SIG-M5 treated with dmso at 0.1 percent for 504 hours (cell line): ENCODE results near the gene TNFAIP3.
A peak's percentile ranks its signal among the peaks of the same experiment; 100 is the strongest.

Source experiments
- DNase-seq: peaks from one replicate; lab custom pipeline; 2025; ENCODE audit not compliant: unreplicated experiment; lab: John Stamatoyannopoulos, UW

Gene TNFAIP3

DNA sequence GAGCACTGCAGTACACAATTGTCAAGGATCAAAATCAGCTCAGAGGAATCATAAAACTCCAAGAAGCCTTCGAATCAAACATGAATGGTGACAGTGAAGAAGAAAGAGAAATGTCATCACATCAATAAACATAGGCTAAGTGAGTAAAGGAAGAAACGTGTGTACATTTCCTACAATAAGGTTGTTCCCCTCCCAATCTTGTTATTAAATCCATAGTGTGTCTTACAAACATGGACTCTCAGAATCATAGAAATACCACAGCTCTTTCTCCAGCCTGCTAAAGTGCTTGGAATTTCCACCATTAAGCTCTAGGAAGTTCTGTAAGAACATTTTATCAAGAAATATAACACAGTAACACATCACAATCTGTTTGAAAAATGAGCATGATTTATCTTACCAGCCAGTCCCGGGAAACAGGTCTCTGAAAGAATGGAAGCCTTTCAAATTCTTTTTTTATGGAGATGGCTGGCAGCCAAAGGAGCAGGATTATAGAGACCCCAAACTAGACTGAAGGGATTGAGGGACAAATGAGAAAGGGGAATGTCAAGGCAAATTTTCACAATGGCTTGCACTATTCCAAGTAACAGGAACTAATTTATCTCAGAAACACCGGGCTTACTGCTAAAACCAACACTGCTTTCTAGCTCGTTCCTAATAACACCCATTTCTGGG, 4.5 kb upstream of the TNFAIP3 start:
- DNase-seq = no peak

DNA sequence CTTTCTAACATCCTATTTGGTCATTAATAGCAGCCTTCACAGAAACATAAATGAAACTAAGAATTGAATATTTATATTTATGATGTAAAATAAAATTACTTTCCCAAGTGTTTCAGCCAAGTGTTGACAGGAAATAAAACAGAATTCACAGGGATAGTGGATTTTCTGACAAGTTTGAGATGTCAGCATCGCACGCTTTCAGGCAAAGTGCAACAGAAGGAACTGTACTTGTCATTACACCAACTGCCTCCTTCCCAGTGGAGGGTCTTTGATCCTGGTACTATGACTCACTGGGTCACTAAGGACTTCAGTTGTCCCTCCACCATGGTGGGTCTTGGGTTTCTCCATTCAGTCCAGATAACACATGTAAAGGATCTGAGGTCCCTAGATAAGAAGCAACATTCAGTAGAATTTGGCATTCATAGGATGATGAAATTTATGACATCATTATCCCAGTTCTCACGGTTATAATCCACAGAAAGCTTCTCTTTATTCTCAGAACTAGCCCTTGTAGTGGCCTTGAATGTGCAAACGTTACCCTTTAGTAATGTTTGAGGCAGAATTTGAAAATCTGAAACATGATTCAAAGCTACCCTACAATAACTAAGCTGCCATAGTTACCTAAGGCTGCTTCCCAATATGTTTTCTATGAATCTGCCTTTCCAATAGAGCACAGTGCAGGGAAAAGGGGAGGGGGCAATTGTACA, 3.8 kb upstream of the TNFAIP3 start:
- no peak for DNase-seq

DNA sequence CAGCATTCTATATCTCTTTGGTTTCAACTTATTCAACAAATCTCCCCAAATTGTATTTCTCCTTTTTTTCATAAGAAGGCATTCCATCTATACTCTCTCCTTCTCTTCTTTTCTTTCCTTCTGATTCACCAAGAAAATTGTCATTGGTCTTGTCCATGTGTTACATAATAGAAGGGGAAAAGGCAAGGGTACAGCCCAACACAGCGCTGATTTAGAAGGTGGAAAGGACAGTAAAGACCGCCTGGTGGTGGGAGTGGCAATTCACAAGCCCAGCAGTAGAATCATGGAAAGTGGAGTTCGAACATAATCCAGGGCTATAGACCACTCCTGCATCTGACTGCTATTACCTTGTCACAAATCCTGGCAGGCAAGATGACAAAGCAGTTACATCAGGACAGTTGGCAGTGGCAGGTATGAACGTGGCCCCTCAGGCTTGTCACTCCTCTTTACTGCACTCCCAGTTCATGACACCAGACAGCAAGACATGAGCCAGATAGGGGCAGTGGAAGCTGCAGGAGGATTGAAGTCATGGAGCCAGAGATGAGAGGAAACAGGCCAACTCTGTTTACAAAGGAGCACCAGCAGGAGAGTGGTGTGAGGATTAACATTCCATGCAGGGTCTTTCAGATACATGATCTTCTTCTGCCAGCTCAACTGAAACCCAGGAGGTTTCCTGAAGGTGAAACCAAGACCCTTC, 2.1 kb upstream of the TNFAIP3 start:
- no peak for DNase-seq

DNA sequence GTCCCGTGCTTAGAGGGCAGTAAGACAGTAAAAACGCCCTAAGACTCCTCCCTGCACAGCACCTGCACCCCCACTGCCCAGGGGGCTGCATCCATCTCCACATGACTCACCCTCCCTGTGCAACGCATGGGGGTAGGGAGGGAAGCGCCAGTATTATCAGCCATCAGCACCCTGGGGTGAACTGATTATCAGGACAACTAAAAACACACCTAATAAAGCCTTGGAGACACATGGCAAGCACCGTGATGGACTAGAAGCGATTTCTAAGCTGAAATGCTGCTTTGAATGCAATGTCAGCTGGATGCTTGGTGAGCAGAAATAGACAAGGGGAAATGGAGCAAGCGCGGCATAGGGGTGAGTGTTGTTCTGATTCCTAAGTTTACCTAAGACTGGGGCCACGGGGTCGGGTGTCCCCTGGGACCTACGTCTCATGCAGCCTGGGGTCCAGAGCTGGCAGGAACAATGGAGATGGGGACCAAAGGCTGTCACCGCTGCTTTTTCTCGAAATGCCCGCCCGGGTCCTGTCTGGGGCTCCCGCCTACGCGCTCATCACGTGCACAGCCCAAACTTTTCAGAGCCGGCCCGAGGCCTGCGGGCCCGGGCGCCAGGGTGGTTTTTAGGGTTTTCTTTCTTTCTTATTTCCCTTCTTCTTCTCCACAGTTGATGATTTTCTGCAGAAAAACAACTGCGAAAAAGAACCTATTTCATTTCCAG, 702 bp upstream of the TNFAIP3 start:
- peak; percentile 60 for DNase-seq

DNA sequence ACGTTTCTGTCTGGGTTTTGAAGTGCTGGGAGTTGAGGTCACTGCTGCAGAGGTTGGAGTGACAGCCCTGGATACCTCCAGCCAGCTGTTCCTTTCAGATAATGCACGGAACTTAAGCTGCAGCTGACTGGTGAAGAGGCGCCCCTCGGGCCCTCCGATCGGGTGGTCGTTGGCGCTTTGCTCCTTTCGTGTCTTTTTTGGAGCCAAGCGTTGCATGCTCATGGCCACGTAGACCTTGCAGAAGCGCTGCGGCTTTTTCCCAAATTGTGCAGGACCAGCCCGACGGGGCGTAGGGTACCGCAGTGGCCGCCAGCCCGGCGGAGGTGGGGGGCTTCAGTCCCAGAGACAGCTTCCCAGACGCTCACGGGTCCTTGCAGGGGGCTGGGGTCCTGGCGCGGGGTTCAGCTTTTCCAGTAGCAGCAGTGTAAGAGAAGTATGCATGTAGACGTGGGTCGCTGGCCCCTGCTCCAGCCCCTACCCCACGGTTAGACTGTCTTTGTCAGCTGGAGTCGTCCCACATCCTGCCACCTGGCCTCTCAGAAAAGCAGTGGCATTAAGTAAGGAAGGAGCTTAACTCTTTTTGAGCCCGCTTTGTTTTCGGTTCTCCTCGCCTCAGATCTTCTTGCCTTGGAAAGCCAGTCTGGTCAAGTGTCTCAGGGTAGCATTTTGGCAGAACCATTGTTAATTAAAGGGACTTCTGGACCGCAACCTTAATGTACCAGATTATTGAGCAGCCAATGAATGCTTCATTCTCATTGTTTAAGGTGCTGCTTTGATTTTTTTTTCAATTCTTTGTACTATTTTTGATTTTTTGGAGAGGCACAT, 838 bp downstream of the TNFAIP3 start:
- peak; percentile 27 for DNase-seq

DNA sequence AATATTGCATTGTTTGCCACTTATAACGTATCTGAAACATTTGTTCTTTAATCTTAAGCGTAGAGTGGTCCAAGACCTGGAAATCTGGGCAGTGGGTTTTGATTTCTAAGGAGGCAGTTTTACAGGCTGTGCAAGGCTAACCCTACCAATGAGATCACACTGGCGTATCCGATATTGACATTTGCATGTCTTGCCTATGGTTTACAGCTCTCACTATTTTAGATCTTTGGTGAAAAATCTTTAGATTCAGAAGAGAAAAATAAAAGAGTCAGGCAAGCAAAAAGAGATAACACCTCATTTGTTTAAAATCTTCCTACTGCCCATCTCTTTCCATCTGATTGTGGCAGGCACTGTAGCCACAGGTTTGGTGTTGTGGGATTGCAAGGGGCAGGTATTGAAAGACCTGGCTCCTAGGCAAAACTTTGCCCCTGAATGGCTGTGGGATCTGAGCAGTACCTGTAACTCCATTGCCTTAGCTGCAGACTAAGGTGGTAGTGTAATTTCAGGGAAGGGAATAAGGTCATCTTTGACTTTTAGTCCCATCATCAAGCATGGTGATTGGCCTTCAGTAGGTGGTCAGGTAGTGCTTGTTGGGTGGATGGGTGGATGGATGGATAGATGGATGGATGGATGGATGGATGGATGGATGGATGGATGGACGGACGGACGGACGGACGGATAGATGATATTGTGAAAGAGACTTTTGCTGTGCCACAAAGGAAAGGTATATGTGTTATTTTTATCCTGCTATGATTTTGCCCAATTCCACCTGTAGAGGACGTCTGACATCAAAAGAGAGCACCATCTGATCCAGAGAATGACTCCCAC, 1.9 kb downstream of the TNFAIP3 start:
- DNase-seq = no peak

DNA sequence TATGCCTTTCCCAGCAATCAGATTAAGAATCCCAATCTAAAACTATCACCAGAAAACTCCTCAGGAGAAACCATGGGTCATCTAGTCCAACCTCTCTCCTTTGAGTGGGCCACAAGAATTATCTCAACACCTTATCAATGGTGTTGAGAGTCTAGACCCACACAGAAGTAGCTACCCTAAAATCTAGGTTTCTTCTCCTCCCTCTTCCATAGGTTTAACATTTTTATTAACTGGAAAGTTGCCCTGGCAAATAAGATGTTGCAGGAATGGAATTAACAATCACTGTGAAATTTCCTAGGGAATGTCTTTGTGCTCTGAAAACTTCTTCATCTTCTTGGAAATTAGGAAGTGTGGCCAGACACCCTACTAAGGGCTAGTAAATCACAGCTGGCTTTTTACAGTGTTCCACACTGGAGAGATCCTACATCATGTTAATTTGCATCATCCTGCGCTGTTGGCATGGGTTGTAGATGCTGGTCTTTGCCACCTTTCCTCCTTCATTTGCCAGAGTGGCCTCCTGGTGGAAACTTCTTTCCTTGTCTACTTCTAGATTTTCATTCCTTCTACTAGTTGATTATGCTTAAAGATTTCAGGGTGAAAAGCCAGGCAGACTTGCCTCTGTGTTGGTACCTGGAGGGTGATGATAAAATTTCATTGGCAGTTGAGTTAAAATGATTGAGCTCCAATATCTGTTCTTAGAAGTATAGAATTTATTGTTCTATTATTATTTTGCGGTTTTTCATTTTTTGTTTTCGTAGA, 2.7 kb downstream of the TNFAIP3 start:
- DNase-seq = no peak

DNA sequence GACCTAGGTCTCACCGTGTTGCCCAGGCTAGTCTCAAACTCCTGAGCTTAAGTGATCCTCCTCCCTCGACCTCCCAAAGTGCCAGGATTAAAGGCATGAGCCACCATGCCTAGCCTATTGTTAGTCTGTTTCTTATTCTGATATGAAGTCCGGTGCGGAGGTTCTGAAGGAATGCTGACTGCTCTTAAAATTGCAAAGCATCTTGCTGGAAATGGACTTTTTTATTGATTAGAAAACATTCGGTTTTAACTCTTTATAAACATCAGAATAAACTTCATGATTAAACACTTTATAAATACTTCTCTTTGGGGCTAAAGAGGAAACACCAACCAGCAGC, 3.2 kb downstream of the TNFAIP3 start:
- DNase-seq = no peak

DNA sequence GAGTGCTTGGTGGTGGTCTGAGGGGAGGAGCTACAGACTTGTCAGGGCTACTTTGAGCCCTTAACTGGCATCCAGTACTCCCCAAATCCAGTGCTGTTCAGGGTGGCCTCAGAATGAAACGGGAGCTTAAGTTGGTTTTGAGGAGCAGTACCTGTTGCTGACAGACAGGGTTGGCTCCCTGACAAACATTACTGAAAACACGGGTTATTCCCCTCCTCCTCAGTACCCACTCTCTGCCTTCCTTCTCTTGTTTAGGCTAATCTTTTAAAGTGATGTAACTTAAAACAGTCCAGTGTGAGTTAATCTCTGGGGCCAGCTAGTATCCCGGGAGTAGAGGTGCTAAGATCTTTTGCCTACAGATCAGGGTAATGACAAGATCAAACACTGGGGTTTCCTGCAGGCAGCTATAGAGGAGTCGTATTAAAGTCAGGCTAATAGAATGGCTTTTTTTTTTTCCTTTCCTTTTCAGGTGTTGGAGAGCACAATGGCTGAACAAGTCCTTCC, 3.7 kb downstream of the TNFAIP3 start:
- peak; percentile 30 for DNase-seq

DNA sequence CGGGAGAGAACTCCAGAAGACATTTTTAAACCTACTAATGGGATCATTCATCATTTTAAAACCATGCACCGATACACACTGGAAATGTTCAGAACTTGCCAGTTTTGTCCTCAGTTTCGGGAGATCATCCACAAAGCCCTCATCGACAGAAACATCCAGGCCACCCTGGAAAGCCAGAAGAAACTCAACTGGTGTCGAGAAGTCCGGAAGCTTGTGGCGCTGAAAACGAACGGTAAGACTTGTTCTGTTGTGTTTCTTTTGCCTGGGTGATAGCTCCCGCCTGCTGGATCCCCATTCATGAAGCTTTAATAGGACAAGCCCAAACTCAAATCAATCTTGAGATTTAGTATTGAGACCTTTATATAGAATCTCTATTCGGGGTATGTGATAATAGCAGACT, 4.2 kb downstream of the TNFAIP3 start:
- DNase-seq = no peak

DNA sequence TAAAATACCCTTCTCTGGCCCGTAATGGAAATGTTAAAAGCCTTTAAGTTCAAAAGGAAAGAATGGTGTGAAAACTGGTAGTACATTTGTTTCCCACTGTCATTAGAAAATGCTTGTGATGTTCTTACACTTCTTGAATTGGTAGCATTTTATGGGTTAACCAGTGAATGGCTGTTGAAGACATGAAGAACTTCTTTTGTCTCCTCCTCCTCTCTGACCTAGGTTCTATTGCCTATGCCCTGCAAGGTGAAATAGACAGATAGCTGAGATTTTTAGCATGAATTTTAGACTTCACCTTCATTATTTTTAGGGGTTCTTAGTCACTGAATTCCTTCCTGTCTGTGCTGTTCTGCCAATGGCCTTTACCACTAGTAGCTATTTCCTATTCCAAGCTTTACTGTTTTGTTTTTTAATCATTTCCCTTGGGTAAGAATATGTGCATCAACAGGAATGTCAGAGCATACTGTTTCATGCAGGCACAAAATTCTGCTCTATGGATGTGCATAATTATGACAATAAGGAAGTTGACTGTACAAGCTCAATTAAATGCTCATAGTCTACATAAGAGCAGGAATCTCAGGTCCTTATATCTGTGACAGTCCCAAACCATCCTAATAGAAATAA, 4.9 kb downstream of the TNFAIP3 start:
- DNase-seq = no peak

DNA sequence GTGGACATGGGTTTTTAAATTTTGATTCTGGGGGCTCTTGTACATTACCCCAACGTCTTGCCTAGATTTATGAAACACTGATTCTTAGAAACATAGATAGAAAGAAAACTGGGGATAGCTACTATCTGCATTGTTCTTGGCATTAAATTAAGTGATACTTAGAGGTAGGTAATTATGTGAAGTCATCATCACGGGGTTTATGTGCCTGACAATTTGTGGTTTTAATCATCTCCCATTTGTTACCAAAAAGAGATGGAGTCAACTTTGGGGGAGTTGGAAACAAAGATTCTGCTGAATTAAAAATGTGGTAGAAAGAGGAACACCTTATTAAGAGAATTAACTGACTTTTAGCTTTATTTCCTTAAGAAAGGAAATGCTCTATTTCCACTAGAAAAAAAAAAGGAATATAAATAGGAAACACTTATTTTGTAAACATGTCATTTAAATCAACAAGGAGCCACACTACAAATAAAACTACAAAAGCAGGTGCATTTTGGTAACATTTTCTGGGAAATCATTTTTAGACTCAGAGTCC, 5.6 kb downstream of the TNFAIP3 start:
- DNase-seq = no peak

DNA sequence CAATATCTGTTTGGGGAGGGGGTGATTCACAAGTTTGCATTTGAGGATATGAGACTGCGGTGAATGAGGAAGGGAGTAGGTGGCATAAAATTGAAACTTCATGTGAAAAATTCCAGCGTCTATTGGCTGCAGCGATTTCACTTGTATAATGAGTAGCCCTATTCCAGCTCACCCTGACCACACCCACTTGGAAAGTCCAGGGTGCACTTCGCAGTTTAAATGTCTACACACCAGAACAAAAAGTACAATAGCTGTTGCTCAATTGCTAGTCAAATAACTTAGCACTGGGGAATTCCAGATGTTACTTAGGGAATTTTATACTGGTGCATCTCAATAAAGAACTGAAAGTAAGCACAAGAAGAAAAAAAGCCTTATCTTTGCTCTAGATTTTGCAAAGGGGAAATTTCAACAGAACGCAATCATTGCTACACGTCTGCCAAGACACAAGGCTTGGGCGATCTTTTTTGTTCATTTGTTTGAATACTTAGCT, 6.3 kb downstream of the TNFAIP3 start:
- peak; percentile 93 for DNase-seq

DNA sequence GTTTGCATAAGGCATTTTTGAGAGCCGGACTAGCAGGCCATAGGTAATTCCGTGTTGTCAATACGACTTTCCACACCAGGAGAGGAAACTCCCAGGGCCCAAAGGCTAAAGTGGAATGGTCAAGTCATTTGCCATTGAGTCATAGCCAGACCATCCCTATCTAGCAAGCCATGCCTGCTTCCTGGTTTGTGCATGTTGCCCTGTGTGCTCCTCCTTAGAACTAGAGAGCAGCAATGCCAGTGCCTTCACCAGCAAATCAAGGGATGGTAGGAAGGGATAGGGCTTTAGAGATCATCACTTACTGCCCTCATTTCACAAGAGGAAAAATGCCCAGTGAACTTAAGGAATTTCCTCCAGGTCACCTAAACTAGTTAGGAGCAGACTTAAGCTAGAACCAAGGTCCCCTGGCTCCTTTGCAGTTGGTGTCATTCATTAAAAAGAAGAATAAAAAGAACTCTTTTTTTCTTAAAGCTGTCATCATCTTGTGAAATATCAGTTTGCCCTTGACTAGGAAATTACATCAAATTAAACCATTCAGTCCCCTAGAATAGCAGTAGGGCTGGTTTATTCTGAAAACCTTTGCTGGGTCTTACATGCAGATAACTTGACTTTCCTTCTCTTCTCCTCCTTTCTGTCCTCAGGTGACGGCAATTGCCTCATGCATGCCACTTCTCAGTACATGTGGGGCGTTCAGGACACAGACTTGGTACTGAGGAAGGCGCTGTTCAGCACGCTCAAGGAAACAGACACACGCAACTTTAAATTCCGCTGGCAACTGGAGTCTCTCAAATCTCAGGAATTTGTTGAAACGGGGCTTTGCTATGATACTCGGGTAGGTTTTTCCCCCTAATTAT, 7.4 kb downstream of the TNFAIP3 start:
- DNase-seq = no peak

DNA sequence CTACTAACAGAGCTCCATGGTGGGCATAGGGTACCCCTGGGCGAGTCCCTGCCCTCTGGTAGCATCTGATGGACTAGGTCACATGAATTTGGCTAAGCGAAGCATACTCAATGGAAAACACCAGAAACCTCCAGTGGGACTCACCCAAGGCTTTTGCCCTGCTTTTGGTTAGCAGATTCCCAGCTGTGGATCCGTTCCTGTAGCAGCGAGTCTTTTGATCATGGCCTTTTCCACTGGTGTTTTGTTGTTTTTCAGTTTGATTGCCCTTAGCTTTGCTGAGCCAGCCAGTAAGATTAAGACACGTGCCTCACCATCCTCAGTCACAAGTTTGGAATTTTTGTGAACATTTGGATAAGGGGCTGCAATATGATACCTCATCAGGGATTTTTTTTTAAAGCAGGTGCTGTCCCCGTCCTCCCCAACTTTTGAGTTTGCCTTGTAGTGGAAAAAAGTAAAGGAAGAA, 8.0 kb downstream of the TNFAIP3 start:
- no peak for DNase-seq

DNA sequence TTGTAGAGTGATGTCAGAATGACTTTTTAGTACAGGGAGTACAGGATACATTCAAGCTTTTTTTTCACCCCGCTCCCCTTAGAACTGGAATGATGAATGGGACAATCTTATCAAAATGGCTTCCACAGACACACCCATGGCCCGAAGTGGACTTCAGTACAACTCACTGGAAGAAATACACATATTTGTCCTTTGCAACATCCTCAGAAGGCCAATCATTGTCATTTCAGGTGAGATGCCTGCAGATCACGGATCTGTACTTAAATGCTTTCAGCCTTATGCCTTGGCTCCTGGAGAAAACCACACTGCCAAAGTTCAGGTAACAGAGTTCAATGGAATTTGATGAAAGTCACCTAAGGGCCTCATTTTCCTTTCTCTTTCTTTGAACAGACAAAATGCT, 8.5 kb downstream of the TNFAIP3 start:
- DNase-seq = no peak

DNA sequence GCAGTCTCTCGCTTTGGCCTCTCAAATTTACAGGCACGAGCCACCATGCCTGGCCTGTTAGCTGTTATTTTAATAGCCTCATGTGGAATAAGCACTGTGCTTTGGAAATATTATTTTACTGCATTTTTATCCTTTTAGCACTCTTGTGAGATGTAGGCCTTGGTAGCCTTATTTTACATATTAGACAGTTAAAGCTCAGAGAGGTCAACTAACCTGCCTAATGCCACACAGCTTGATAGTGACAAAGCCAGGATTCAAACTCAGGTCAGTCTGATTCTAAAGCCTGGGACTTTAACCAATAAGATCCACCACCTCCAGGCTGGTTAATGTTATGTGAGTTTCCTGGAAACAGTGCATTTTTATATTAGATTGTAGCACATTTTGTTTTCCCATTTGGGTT, 9.5 kb downstream of the TNFAIP3 start:
- DNase-seq = no peak
